Upper lobe of left lung (tissue), 4 donors: Measurements from ENCODE around the gene SKIC3.

Experiments used
- CTCF ChIP-seq, 6 experiments: fragments of 450-650 bp in 4 of 6; fragments of 200-600 bp in 2 of 6; sonication (generic) in 2 of 6; IDR thresholded peaks; one replicate each; pipeline ENCODE4 v1.5.1; 2016 to 2019; ENCODE audit warnings: antibody characterized with exemption in 6 of 6
- EP300 ChIP-seq, 4 donors: sonication (generic); formaldehyde crosslinking; IDR thresholded peaks; one replicate each; pipeline ENCODE4 v1.5.1; 2017; ENCODE audit warnings: antibody characterized with exemption in 4 of 4, control low read depth in 2 of 4
- POLR2A ChIP-seq, 4 donors: fragments of 450-650 bp; IDR thresholded peaks; one replicate each; pipeline ENCODE4 v1.5.1; 2016 to 2017; ENCODE audit warnings: antibody characterized with exemption in 4 of 4, mild to moderate bottlenecking in 2 of 4
- POLR2AphosphoS5 ChIP-seq, 2 donors: sonication (generic); formaldehyde crosslinking; IDR thresholded peaks; one replicate each; pipeline ENCODE4 v1.5.1; 2017; ENCODE audit warnings: antibody characterized with exemption in 2 of 2

GRCh38 chr5:95564450-95564849 is 9.7 kb upstream of the SKIC3 start:
- TF ChIP-seq CTCF (IDR thresholded peaks at IDR 0.05) (no peak), POLR2AphosphoS5 (IDR thresholded peaks at IDR 0.05) (no peak), POLR2A (IDR thresholded peaks at IDR 0.05) (no peak), EP300 (IDR thresholded peaks at IDR 0.05) (no peak)
